Smooth muscle cell (in vitro differentiated cells): ENCODE measurements around the gene C6orf89. TPM values are rescaled to one million over a fixed set of nuclear protein-coding genes. Genes with fewer than 3 reads are reported as not detected.

Source experiments
- DNase-seq: peaks from one replicate; lab custom pipeline; 2025; ENCODE audit not compliant: unreplicated experiment; lab: John Stamatoyannopoulos, UW
- H2AFZ ChIP-seq: fragments of 200-600 bp; sonication (generic); 2 replicates; pipeline ENCODE4 v1.6.0; 2016; ENCODE audit warnings: antibody characterized with exemption, low read depth, mild to moderate bottlenecking
- H3F3A ChIP-seq: fragments of 200-600 bp; sonication (generic); 2 replicates; pipeline ENCODE4 v1.6.0; 2017; ENCODE audit warnings: antibody characterized with exemption, low read depth
- H3K27ac ChIP-seq: fragments of 200-600 bp; sonication (generic); 2 replicates; pipeline ENCODE4 v1.5.1; 2016; ENCODE audit warnings: low read depth, mild to moderate bottlenecking
- H3K27me3 ChIP-seq: fragments of 200-600 bp; sonication (generic); 2 replicates; pipeline ENCODE4 v1.6.1; 2016; ENCODE audit warnings: low read depth, mild to moderate bottlenecking
- H3K36me3 ChIP-seq: fragments of 200-600 bp; sonication (generic); 2 replicates; pipeline ENCODE4 v1.5.1; 2016; ENCODE audit warnings: low read depth
- H3K4me1 ChIP-seq: fragments of 200-600 bp; sonication (generic); 2 replicates; pipeline ENCODE4 v1.5.1; 2016; ENCODE audit warnings: low read depth
- H3K4me2 ChIP-seq: fragments of 200-600 bp; sonication (generic); 2 replicates; pipeline ENCODE4 v1.6.0; 2016; ENCODE audit warnings: mild to moderate bottlenecking
- H3K4me3 ChIP-seq: fragments of 200-600 bp; sonication (generic); 2 replicates; pipeline ENCODE4 v1.5.1; 2016; ENCODE audit warnings: mild to moderate bottlenecking
- H3K79me2 ChIP-seq: fragments of 200-600 bp; sonication (generic); 2 replicates; pipeline ENCODE4 v1.6.0; 2016; ENCODE audit warnings: low read depth, mild to moderate bottlenecking
- H3K9ac ChIP-seq: fragments of 200-600 bp; sonication (generic); 2 replicates; pipeline ENCODE4 v1.6.0; 2016; ENCODE audit warnings: low read depth
- H3K9me3 ChIP-seq: fragments of 200-600 bp; sonication (generic); replicated peaks from 2 replicates; pipeline ENCODE4 v1.5.1; 2016; ENCODE audit warnings: low read depth
- H4K20me1 ChIP-seq: fragments of 200-600 bp; sonication (generic); 2 replicates; pipeline ENCODE4 v1.6.0; 2016; ENCODE audit warnings: low read depth
- CTCF ChIP-seq: fragments of 200-600 bp; sonication (generic); IDR thresholded peaks from 2 replicates; pipeline ENCODE4 v1.5.1; 2017; ENCODE audit warnings: borderline replicate concordance, mild to moderate bottlenecking, antibody characterized with exemption; ENCODE audit not compliant: insufficient read depth, poor library complexity, severe bottlenecking
- WGBS: methylation state at CpG from one replicate; pipeline ENCODE4 v1.1.7; 2016; ENCODE audit warnings: low lambda C conversion rate; 5-methylcytosine and 5-hydroxymethylcytosine counted together
- polyA plus RNA-seq: library from polyadenylated mRNA; unstranded; fragments of >200 nt; fragmentation: Nextera tagmentation; extraction: Ambion mirVana; gene quantifications from 2 replicates; pipeline ENCODE4 v1.2.1, GENCODE V29; 2016
- total RNA-seq: library from RNA; depleted of rRNA; stranded (reverse); fragments of >200 nt; gene quantifications from 2 replicates; pipeline ENCODE4 v1.2.3, GENCODE V29; 2014

The C6orf89 gene
- total and polyA plus RNA-seq, 2 experiments from 2014 or later: 44.6 to 45.7 TPM

GRCh38 chr6:36976509-36976908 lies 90.8 kb downstream of the C6orf89 start:
- H3K36me3 ChIP-seq: peaks cover 7% of the 10 kb centered on the region
- H2AFZ ChIP-seq: no peak overlapping the region
- H3K9me3 ChIP-seq: no peaks in the 10 kb centered on the region
- no peak overlapping the region for H3K4me3 ChIP-seq
- H4K20me1 ChIP-seq: peaks cover 75% of the 10 kb centered on the region
- H3K79me2 ChIP-seq: peaks cover 35% of the 10 kb centered on the region
- 99% methylated on average over 7 of the region's 7 CpGs for WGBS
- no peaks in the 10 kb centered on the region for H3F3A ChIP-seq
- H3K4me2 ChIP-seq: no peak overlapping the region
- no peaks in the 10 kb centered on the region for H3K27me3 ChIP-seq
- H3K9ac ChIP-seq: no peak overlapping the region
- peaks cover 9% of the 10 kb centered on the region for H3K4me1 ChIP-seq
- no peak for DNase-seq
- no peak overlapping the region for H3K27ac ChIP-seq
- TF ChIP-seq CTCF: no peak

- Histone ChIP-seq H2AFZ (no peak overlapping the region), H3F3A (no peaks in the 10 kb centered on the region), H3K36me3 (peaks cover 7% of the 10 kb centered on the region), H3K4me3 (no peak overlapping the region), H3K9ac (no peak overlapping the region), H3K27me3 (no peaks in the 10 kb centered on the region), H4K20me1 (peaks cover 75% of the 10 kb centered on the region), H3K4me1 (peaks cover 9% of the 10 kb centered on the region), H3K27ac (no peak overlapping the region), H3K9me3 (no peaks in the 10 kb centered on the region), H3K4me2 (no peak overlapping the region), H3K79me2 (peaks cover 39% of the 10 kb centered on the region)
- WGBS: 97% methylated on average over 6 of the region's 6 CpGs
- DNase-seq: no peak
- TF ChIP-seq CTCF: no peak
Measured at GRCh38 chr6:36976931-36977330, 91.2 kb downstream of the C6orf89 start.

GRCh38 chr6:36977470-36977941 lies 91.8 kb downstream of the C6orf89 start:
- no peak overlapping the region for H3K9ac ChIP-seq
- peaks cover 80% of the 10 kb centered on the region for H4K20me1 ChIP-seq
- TF ChIP-seq CTCF: peak; percentile 40
- peaks cover 9% of the 10 kb centered on the region for H3K4me1 ChIP-seq
- no peaks in the 10 kb centered on the region for H3F3A ChIP-seq
- peaks cover 45% of the 10 kb centered on the region for H3K79me2 ChIP-seq
- H3K27me3 ChIP-seq: no peaks in the 10 kb centered on the region
- peaks cover 7% of the 10 kb centered on the region for H3K36me3 ChIP-seq
- H3K9me3 ChIP-seq: no peaks in the 10 kb centered on the region
- H3K4me3 ChIP-seq: no peak overlapping the region
- no peak overlapping the region for H3K4me2 ChIP-seq
- H3K27ac ChIP-seq: no peak overlapping the region
- no peak overlapping the region for H2AFZ ChIP-seq
- no peak for DNase-seq
- WGBS: 88% methylated on average over 16 of the region's 16 CpGs

Other genes starting within 250 kb of the C6orf89 start
- gene CDKN1A, start 207.2 kb upstream of the C6orf89 start, total RNA-seq: 859 and 967 TPM in 2 replicates
- gene CDKN1A, start 207.2 kb upstream of the C6orf89 start, polyA plus RNA-seq: 1,623 and 1,633 TPM in 2 replicates
- not detected in 2 replicates for gene RAB44, start 188.1 kb upstream of the C6orf89 start, total RNA-seq
- gene RAB44, start 188.1 kb upstream of the C6orf89 start, polyA plus RNA-seq: 0.03 and 0.17 TPM in 2 replicates
- gene CPNE5, start 46.5 kb upstream of the C6orf89 start, total RNA-seq: 0.31 TPM in 1 of 2 replicates, not detected in the other
- 0.43 and 1.0 TPM in 2 replicates for gene CPNE5, start 46.5 kb upstream of the C6orf89 start, polyA plus RNA-seq
- gene PPIL1, start 11.1 kb upstream of the C6orf89 start, total RNA-seq: 49.3 and 57.6 TPM in 2 replicates
- 34.6 and 45.4 TPM in 2 replicates for gene PPIL1, start 11.1 kb upstream of the C6orf89 start, polyA plus RNA-seq
- gene PI16, start 68.8 kb downstream of the C6orf89 start, total RNA-seq: 1.2 and 4.1 TPM in 2 replicates
- gene PI16, start 68.8 kb downstream of the C6orf89 start, polyA plus RNA-seq: 7.2 and 9.6 TPM in 2 replicates
- 200 and 225 TPM in 2 replicates for gene MTCH1, start 100.2 kb downstream of the C6orf89 start, total RNA-seq
- 441 and 517 TPM in 2 replicates for gene MTCH1, start 100.2 kb downstream of the C6orf89 start, polyA plus RNA-seq
- gene FGD2, start 119.7 kb downstream of the C6orf89 start, total RNA-seq: not detected in 2 replicates
- not detected in 2 replicates for gene FGD2, start 119.7 kb downstream of the C6orf89 start, polyA plus RNA-seq